AG04449 (cell line): ENCODE results near the gene GPC3.

Experiments used
- CTCF ChIA-PET: fragments of 350-600 bp; formaldehyde crosslinking; extraction: SDS; loops from one replicate; lab custom pipeline; 2021; ENCODE audit warnings: antibody characterized with exemption; lab: Yijun Ruan, JAX
- POLR2A ChIA-PET: fragments of 400-600, 350-600 bp; formaldehyde crosslinking; extraction: SDS; loops from one replicate; lab custom pipeline; 2020; ENCODE audit warnings: antibody characterized with exemption, inconsistent platforms; lab: Yijun Ruan, JAX
- DNase-seq: peaks from one replicate; pipeline ENCODE4 v3.0.0-alpha.2; 2010; ENCODE audit warnings: low read depth, low spot score
- H3K4me3 ChIP-seq: 2 replicates; pipeline ENCODE4 v1.5.1; 2011; ENCODE audit warnings: low read depth, mild to moderate bottlenecking, control low read depth, low read length
- CTCF ChIP-seq: IDR thresholded peaks from one replicate; pipeline ENCODE4 v1.5.1; 2011; ENCODE audit warnings: mild to moderate bottlenecking, moderate library complexity, low read length, control low read depth, inconsistent platforms; ENCODE audit not compliant: insufficient read depth; ENCODE audit errors: missing control alignments

Gene GPC3

GRCh38 chrX:133968109-133968508, 17.3 kb downstream of the GPC3 start:
- CTCF ChIA-PET: no interaction called here
- no peak for TF ChIP-seq CTCF
- no peak overlapping the region for H3K4me3 ChIP-seq
- no peak for DNase-seq
- POLR2A ChIA-PET: no interaction called here

DNA sequence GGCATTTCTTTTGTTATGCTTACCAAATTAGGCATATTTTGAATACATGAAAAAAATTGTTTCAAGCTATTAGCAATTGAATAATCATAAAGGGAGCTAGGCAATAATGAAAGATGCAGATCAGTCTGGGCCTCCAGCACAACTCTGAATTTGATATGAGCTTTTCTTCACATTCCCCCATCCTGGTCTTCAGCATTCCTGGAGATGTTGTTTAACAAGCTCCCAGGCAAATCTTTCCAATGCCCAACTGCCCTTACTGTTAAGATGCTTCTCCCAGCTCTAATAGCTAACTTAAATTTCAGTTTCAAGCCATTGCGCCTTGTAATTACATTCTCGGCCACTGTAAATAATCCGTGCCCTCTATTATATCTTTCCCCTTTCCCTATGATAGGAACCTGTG, 19.2 kb downstream of the GPC3 start:
- TF ChIP-seq CTCF: no peak
- ChIA-PET POLR2A (no interaction called here), CTCF (no interaction called here)
- H3K4me3 ChIP-seq: no peak overlapping the region
- DNase-seq: no peak

DNA sequence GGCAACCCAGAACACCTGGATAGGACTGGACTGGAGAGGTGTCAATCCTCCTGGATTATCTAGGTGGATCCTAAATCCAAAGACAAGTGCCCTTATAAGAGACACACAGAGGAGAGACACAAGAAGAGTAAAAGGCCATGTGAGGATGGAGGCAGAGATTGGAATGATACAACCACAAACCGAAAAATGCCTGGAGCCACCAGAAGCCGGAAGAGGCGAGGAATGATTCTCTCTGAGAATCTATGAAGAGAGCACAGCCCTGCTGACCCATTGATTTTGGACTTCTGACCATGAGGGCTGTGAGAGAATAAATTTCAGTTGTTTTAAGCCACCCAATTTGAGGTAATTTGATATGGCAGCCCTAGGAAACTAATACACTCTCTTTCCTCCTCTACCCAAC, 20.1 kb downstream of the GPC3 start:
- no peak for TF ChIP-seq CTCF
- CTCF ChIA-PET: no interaction called here

DNA sequence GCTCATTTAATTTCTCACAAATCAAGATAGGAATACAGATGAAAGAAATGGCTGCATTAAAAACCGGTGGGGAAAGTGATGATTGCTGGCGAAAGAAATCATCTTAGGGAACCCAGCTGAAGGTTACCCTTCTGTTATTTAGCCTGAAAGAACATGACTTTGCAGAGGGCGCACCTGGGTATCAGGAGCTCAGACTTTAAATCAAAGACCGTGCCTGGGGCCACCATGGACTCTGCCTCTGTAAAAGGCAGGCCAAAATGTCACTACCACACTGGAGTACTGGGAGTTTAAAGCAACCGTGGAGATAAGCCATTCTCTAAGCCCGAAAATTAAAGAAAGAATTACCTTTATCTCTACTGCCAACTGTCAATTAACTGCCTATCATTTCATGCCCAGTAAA, 24.3 kb downstream of the GPC3 start:
- DNase-seq: no peak
- POLR2A ChIA-PET: no interaction called here
- H3K4me3 ChIP-seq: no peak overlapping the region
- CTCF ChIA-PET: no interaction called here
- no peak for TF ChIP-seq CTCF

More for the DNA sequence above, 20.1 kb downstream of the GPC3 start:
- H3K4me3 ChIP-seq: no peak overlapping the region
- POLR2A ChIA-PET: no interaction called here
- DNase-seq: no peak

- no peak overlapping the region for H3K4me3 ChIP-seq
- no peak for DNase-seq
- CTCF ChIA-PET: no interaction called here
- TF ChIP-seq CTCF: no peak
- POLR2A ChIA-PET: no interaction called here
Observed at GRCh38 chrX:133959972-133960371, 25.4 kb downstream of the GPC3 start.

- DNase-seq: no peak
- TF ChIP-seq CTCF: no peak
- no peak overlapping the region for H3K4me3 ChIP-seq
- ChIA-PET CTCF (no interaction called here), POLR2A (no interaction called here)
Observed at GRCh38 chrX:133958997-133959688, 26.3 kb downstream of the GPC3 start.
